ENCODE results near the gene GSPT1.

GSPT1 gene

DNA sequence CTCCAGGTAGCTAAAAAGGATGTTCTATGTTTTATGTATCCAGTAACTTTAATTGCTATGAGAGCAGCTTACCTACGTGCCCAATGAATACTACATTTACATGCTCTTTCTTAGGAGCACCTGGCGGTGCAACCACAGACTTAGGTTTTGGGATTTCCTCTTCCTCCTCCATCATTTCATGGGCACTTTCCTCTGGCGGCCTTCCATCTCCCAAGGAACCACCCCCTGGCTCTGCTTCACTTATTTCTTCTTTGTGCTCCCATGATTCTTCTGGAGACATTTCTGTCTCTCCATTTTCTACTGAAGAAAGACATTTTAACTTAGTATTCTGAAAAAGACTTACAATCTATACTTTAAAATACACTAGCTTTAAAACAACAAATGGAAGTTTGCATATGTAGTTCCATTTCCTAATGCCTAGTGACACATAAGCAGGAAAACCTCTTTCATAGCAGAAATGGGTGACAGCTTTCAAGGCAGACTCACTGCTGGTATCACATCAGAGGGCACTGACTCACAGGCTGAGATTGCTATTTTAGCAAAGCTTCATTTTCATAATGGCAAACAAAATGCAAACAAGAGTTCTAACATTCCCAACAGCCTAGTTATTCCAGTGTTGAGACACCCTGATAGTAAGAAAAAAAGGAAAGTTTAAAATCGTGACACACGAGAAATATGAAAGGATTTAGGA, 19.1 kb downstream of the GSPT1 start:
- Histone ChIP-seq H3K9ac (ENCODE audit: low read depth, low read length) (no peak overlapping the region), H2AFZ (ENCODE audit: low read depth, low read length) (no peak overlapping the region), H3K4me3 (ENCODE audit: low read depth in 1 of 2, low read length in 2 of 2) (no peak overlapping the region), H3K4me2 (ENCODE audit: insufficient read depth, low read length) (no peak overlapping the region), H3K27ac (ENCODE audit: low read length) (no peak overlapping the region), H3K9me3 (ENCODE audit: insufficient read depth, low read length, severe bottlenecking) (no peaks in the 10 kb centered on the region), H3K79me2 (ENCODE audit: insufficient read depth, low read length) (peaks cover 68% of the 10 kb centered on the region), H3K36me3 (ENCODE audit: insufficient read depth, low read length) (peaks cover 72% of the 10 kb centered on the region), H3K4me1 (ENCODE audit: insufficient read depth, low read length) (no peaks in the 10 kb centered on the region), H4K20me1 (ENCODE audit: insufficient read depth, low read length) (peaks cover 42% of the 10 kb centered on the region), H3K27me3 (ENCODE audit: insufficient read depth, low read length, poor library complexity) (no peaks in the 10 kb centered on the region)
- TF ChIP-seq CTCF (IDR thresholded peaks at IDR 0.05; ENCODE audit: borderline replicate concordance, extremely low read depth, low read length, poor library complexity, severe bottlenecking) (no peak), EZH2 (IDR thresholded peaks at IDR 0.05; ENCODE audit: borderline replicate concordance, low read depth, low read length, severe bottlenecking) (no peak)
- ATAC-seq (ENCODE audit: insufficient read depth, low read depth): no peak
- DNase-seq: no peak

DNA sequence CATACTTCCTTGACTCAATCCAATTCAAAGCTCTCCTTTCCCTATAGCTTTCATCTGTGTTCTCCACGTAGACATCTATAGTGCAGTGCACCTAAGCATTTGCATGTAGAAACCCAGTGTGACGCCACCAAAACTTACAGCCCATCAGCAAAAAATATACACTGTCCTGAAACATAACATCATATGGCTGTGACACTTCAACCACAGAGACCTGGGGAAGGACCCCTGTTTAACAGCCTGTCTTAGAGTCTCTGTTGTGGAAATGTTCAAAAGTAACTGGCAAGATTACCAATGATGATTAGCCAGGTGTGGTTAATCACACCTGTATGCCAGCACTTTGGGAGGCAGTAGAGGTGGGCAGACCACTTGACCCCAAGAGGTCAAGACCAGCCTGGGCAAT, 22.2 kb downstream of the GSPT1 start:
- H3K27me3 ChIP-seq (ENCODE audit: insufficient read depth, low read length, poor library complexity): no peaks in the 10 kb centered on the region
- H3K27ac ChIP-seq (ENCODE audit: low read length): no peak overlapping the region
- no peak overlapping the region for H2AFZ ChIP-seq (ENCODE audit: low read depth, low read length)
- no peak overlapping the region for H3K4me2 ChIP-seq (ENCODE audit: insufficient read depth, low read length)
- H3K4me3 ChIP-seq (ENCODE audit: low read depth in 1 of 2, low read length in 2 of 2): no peak overlapping the region
- H3K36me3 ChIP-seq (ENCODE audit: insufficient read depth, low read length): peaks cover 80% of the 10 kb centered on the region
- no peak overlapping the region for H3K9ac ChIP-seq (ENCODE audit: low read depth, low read length)
- peaks cover 38% of the 10 kb centered on the region for H3K79me2 ChIP-seq (ENCODE audit: insufficient read depth, low read length)
- no peaks in the 10 kb centered on the region for H3K9me3 ChIP-seq (ENCODE audit: insufficient read depth, low read length, severe bottlenecking)
- no peaks in the 10 kb centered on the region for H3K4me1 ChIP-seq (ENCODE audit: insufficient read depth, low read length)
- ATAC-seq (ENCODE audit: insufficient read depth, low read depth): no peak
- no peak for DNase-seq
- peaks cover 17% of the 10 kb centered on the region; the same call in 1 of the 2 replicates for H4K20me1 ChIP-seq (ENCODE audit: insufficient read depth, low read length)
- TF ChIP-seq CTCF (IDR thresholded peaks at IDR 0.05; ENCODE audit: borderline replicate concordance, extremely low read depth, low read length, poor library complexity, severe bottlenecking): no peak
- TF ChIP-seq EZH2 (IDR thresholded peaks at IDR 0.05; ENCODE audit: borderline replicate concordance, low read depth, low read length, severe bottlenecking): no peak

DNA sequence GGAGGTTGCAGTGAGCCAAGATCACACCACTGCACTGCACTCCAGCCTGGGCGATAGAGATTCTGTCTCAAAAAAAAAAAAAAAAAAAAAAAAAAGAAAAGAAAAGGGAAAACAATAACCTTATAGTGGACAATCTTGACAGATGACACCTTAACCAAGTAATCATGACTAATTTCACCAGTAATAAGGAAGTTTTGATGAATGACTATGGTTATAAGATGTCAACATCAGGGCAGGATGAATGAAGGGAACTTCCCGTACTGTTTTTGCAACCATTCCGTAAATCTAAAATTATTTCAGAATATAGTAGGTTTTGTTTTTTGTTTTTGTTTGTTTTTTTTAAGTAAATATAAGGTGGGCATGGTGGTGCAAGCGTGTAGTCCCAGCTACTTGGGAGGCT, 23.0 kb downstream of the GSPT1 start:
- H3K4me2 ChIP-seq (ENCODE audit: insufficient read depth, low read length): no peak overlapping the region
- no peaks in the 10 kb centered on the region for H3K4me1 ChIP-seq (ENCODE audit: insufficient read depth, low read length)
- no peak overlapping the region for H3K27ac ChIP-seq (ENCODE audit: low read length)
- H3K27me3 ChIP-seq (ENCODE audit: insufficient read depth, low read length, poor library complexity): no peaks in the 10 kb centered on the region
- peaks cover 30% of the 10 kb centered on the region for H3K79me2 ChIP-seq (ENCODE audit: insufficient read depth, low read length)
- H3K4me3 ChIP-seq (ENCODE audit: low read depth in 1 of 2, low read length in 2 of 2): no peak overlapping the region
- ATAC-seq (ENCODE audit: insufficient read depth, low read depth) (no peak), DNase-seq (no peak)
- H3K9ac ChIP-seq (ENCODE audit: low read depth, low read length): no peak overlapping the region
- H3K36me3 ChIP-seq (ENCODE audit: insufficient read depth, low read length): peaks cover 80% of the 10 kb centered on the region
- H3K9me3 ChIP-seq (ENCODE audit: insufficient read depth, low read length, severe bottlenecking): no peaks in the 10 kb centered on the region
- no peak for TF ChIP-seq CTCF (IDR thresholded peaks at IDR 0.05; ENCODE audit: borderline replicate concordance, extremely low read depth, low read length, poor library complexity, severe bottlenecking)
- no peak for TF ChIP-seq EZH2 (IDR thresholded peaks at IDR 0.05; ENCODE audit: borderline replicate concordance, low read depth, low read length, severe bottlenecking)
- H2AFZ ChIP-seq (ENCODE audit: low read depth, low read length): no peak overlapping the region
- H4K20me1 ChIP-seq (ENCODE audit: insufficient read depth, low read length): peaks cover 9% of the 10 kb centered on the region; the same call in 1 of the 2 replicates

All from DND-41 (cell line).